ENCODE measurements around the gene ANGPTL7.

- TF ChIP-seq CTCF (IDR thresholded peaks at IDR 0.05) = no peak
- TF ChIP-seq POLR2AphosphoS5 (IDR thresholded peaks at IDR 0.05) = no peak
- no peak for TF ChIP-seq POLR2A (IDR thresholded peaks at IDR 0.05; ENCODE audit: low read depth)
- TF ChIP-seq EP300 (IDR thresholded peaks at IDR 0.05) = no peak
Measured at GRCh38 chr1:11211925-11212587, 22.9 kb downstream of the ANGPTL7 start.
